ENCODE data around the gene HPS1. TPM values are rescaled to one million over a fixed set of nuclear protein-coding genes. Genes with fewer than 3 reads are reported as not detected.

The HPS1 gene
- total and polyA plus RNA-seq, 2 donors (not counting 3 experiments of a cell fraction or from before 2014, with no cell fraction given): 60.7 to 67.5 TPM

- Histone ChIP-seq H3K9ac (replicated peaks; ENCODE audit: extremely low read depth, insufficient read depth, low read length) (no peak overlapping the region), H3K36me3 (ENCODE audit: control insufficient read depth in 2 of 2, extremely low read depth in 1 of 2, insufficient read depth in 2 of 2, low read length in 2 of 2) (no peaks in the 10 kb centered on the region), H3K27me3 (ENCODE audit: control insufficient read depth in 2 of 2, insufficient read depth in 2 of 2, low read length in 2 of 2) (no peaks in the 10 kb centered on the region), H3K27ac (ENCODE audit: insufficient read depth, low read depth, low read length) (no peak overlapping the region), H3K4me3 (replicated peaks in 1 of 3; ENCODE audit: insufficient read depth in 1 of 3, low read depth in 1 of 3, low read length in 3 of 3) (no peak overlapping the region), H3K9me3 (replicated peaks; ENCODE audit: control insufficient read depth, insufficient read depth, low read length) (no peaks in the 10 kb centered on the region), H2AFZ (ENCODE audit: low read depth, low read length) (no peak overlapping the region), H3K9me1 (replicated peaks; ENCODE audit: control insufficient read depth, extremely low read depth, insufficient read depth, low read length) (no peaks in the 10 kb centered on the region), H4K20me1 (replicated peaks; ENCODE audit: control insufficient read depth, extremely low read depth, insufficient read depth, low read length) (no peaks in the 10 kb centered on the region), H3K4me1 (ENCODE audit: control insufficient read depth, extremely low read depth, insufficient read depth, low read length) (no peaks in the 10 kb centered on the region), H3K79me2 (ENCODE audit: control insufficient read depth, insufficient read depth, low read length) (no peaks in the 10 kb centered on the region), H3K4me2 (ENCODE audit: insufficient read depth, low read length) (no peak overlapping the region)
- TF ChIP-seq POLR2A (IDR thresholded peaks at IDR 0.05; ENCODE audit: low read depth, low read length) (no peak), FOS (IDR thresholded peaks at IDR 0.05; ENCODE audit: borderline replicate concordance, insufficient read depth, low read length) (no peak), MYC (IDR thresholded peaks at IDR 0.05; ENCODE audit: low read depth, low read length) (no peak), EZH2 (IDR thresholded peaks at IDR 0.05; ENCODE audit: borderline replicate concordance, low read depth, low read length, severe bottlenecking) (no peak), GATA2 (IDR thresholded peaks at IDR 0.05; ENCODE audit: insufficient read depth, insufficient read length, low read depth, low read length) (no peak), JUN (IDR thresholded peaks at IDR 0.05; ENCODE audit: borderline replicate concordance, insufficient read depth, insufficient read length, low read depth) (no peak), CTCF (IDR thresholded peaks at IDR 0.05; ENCODE audit: extremely low read depth in 1 of 2, insufficient read depth in 1 of 2, low read depth in 1 of 2, low read length in 2 of 2) (no peak), POLR2AphosphoS5 (IDR thresholded peaks at IDR 0.05; ENCODE audit: insufficient read depth, low read depth, low read length) (no peak), MAX (IDR thresholded peaks at IDR 0.05; ENCODE audit: insufficient read depth, insufficient read length) (no peak)
- no peak for FAIRE-seq
- dilution Hi-C loops (cut with MboI; ENCODE audit: extremely low pct_ligation_motif_present, low sequenced_read_pairs): no loop called here
- intact Hi-C loops (cut with micrococcal nuclease): no loop called here
- no TSS peak for BruUV-seq (replicated peaks)
- ChIA-PET POLR2A (no interaction called here), CTCF (interaction anchor here (4.0 kb wide), 1 partner anchor 18 kb away, joined by 16 read pairs; no protein-coding TSS in a partner anchor)
- no peak for DNase-seq (ENCODE audit: low read depth, low spot score)
Measured at GRCh38 chr10:98407744-98408241, 38.9 kb downstream of the HPS1 start.

Data from endothelial cell of umbilical vein (primary cell).